GM12891 (cell line): Measurements from ENCODE around the gene RGS9BP.

Source experiments
- PAX5 ChIP-seq: IDR thresholded peaks from 2 replicates; pipeline ENCODE4 v1.6.1; 2011; ENCODE audit warnings: low read length, moderate library complexity, mild to moderate bottlenecking; ENCODE audit not compliant: insufficient read depth, severe bottlenecking
- POLR2A ChIP-seq: IDR thresholded peaks from 2 replicates; pipeline ENCODE4 v1.6.1; 2011; ENCODE audit warnings: low read depth, low read length, control low read depth
- POLR2AphosphoS5 ChIP-seq: IDR thresholded peaks from 2 replicates; pipeline ENCODE4 v1.6.1; 2011; ENCODE audit warnings: low read depth, low read length, control low read depth
- POU2F2 ChIP-seq: IDR thresholded peaks from 2 replicates; pipeline ENCODE4 v1.6.1; 2011; ENCODE audit warnings: low read depth, mild to moderate bottlenecking, control low read depth, low read length, moderate library complexity
- SPI1 ChIP-seq: IDR thresholded peaks from 2 replicates; pipeline ENCODE4 v1.6.1; 2011; ENCODE audit warnings: low read depth, low read length, control low read depth
- TAF1 ChIP-seq: IDR thresholded peaks from 2 replicates; pipeline ENCODE4 v1.6.1; 2011; ENCODE audit warnings: low read depth, low read length, control low read depth

- TF ChIP-seq POLR2A: no peak
- no peak for TF ChIP-seq POLR2AphosphoS5
- TF ChIP-seq POU2F2: no peak
- TF ChIP-seq TAF1: no peak
- no peak for TF ChIP-seq SPI1
- no peak for TF ChIP-seq PAX5
Observed at GRCh38 chr19:32661318-32661717, 14.3 kb upstream of the RGS9BP start.
